Activated CD4-positive, alpha-beta T cell treated with anti-CD3 and anti-CD28 coated beads, Interleukin-2, amount 50 U/mL, for 48 hours (primary cell): ENCODE data around the gene ZAP70.

Experiments used
- DNase-seq, 2 experiments: peaks; one replicate each; pipeline ENCODE4 v3.0.0-alpha.2; 2020

The ZAP70 gene

GRCh38 chr2:97718051-97718882 lies 4.9 kb downstream of the ZAP70 start:
- DNase-seq = peak; percentile 72 to 78

GRCh38 chr2:97718942-97719341 lies 5.6 kb downstream of the ZAP70 start:
- DNase-seq = no peak

GRCh38 chr2:97719362-97720155 lies 6.2 kb downstream of the ZAP70 start:
- DNase-seq = no peak

GRCh38 chr2:97720746-97721145 lies 7.4 kb downstream of the ZAP70 start:
- DNase-seq = no peak

- DNase-seq = no peak
Measured at GRCh38 chr2:97722227-97722626, 8.9 kb downstream of the ZAP70 start.

- DNase-seq = no peak
Measured at GRCh38 chr2:97723156-97724072, 10.0 kb downstream of the ZAP70 start.

GRCh38 chr2:97724073-97724410 lies 10.7 kb downstream of the ZAP70 start:
- DNase-seq = no peak

- no peak for DNase-seq
Measured at GRCh38 chr2:97724501-97724900, 11.1 kb downstream of the ZAP70 start.

GRCh38 chr2:97724946-97725688 lies 11.7 kb downstream of the ZAP70 start:
- DNase-seq = no peak

GRCh38 chr2:97726261-97727064 lies 13.1 kb downstream of the ZAP70 start:
- no peak for DNase-seq

- no peak for DNase-seq
Measured at GRCh38 chr2:97727296-97727695, 13.9 kb downstream of the ZAP70 start.

- peak in 1 of 2 experiments; percentile 38 for DNase-seq
Measured at GRCh38 chr2:97728091-97728731, 14.8 kb downstream of the ZAP70 start.

GRCh38 chr2:97730245-97730644 lies 16.9 kb downstream of the ZAP70 start:
- no peak for DNase-seq

GRCh38 chr2:97731274-97732020 lies 18.1 kb downstream of the ZAP70 start:
- DNase-seq = no peak

GRCh38 chr2:97732436-97733340 lies 19.3 kb downstream of the ZAP70 start:
- no peak for DNase-seq

- no peak for DNase-seq
Measured at GRCh38 chr2:97733341-97734035, 20.1 kb downstream of the ZAP70 start.

GRCh38 chr2:97734061-97735051 lies 21.0 kb downstream of the ZAP70 start:
- DNase-seq = no peak
